GM06990 (cell line): ENCODE measurements around the gene ATG10.

ENCODE experiments used
- DNase-seq: peaks from one replicate; pipeline ENCODE4 v3.0.0-alpha.2; 2011; ENCODE audit not compliant: insufficient read length; ENCODE audit errors: extremely low read depth
- H3K27me3 ChIP-seq: replicated peaks from 2 replicates; pipeline ENCODE4 v1.6.0; 2011; ENCODE audit warnings: low read length; ENCODE audit not compliant: control insufficient read depth, insufficient read depth
- H3K36me3 ChIP-seq: 2 replicates; pipeline ENCODE4 v1.5.1; 2011; ENCODE audit warnings: low read length; ENCODE audit not compliant: control insufficient read depth, insufficient read depth
- H3K4me3 ChIP-seq: replicated peaks from 2 replicates; pipeline ENCODE4 v1.5.1; 2011; ENCODE audit warnings: low read depth, mild to moderate bottlenecking, control low read depth, low read length
- CTCF ChIP-seq: IDR thresholded peaks from 2 replicates; pipeline ENCODE4 v1.5.1; 2011; ENCODE audit warnings: low read length, control low read depth, mild to moderate bottlenecking, inconsistent platforms; ENCODE audit not compliant: insufficient read depth, poor library complexity, severe bottlenecking

ATG10 gene

GRCh38 chr5:81961651-81962440 lies 10.0 kb upstream of the ATG10 start:
- Histone ChIP-seq H3K4me3 (no peak overlapping the region), H3K36me3 (no peaks in the 10 kb centered on the region), H3K27me3 (no peaks in the 10 kb centered on the region)
- no peak for TF ChIP-seq CTCF
- no peak for DNase-seq

- Histone ChIP-seq H3K4me3 (no peak overlapping the region), H3K27me3 (no peaks in the 10 kb centered on the region), H3K36me3 (no peaks in the 10 kb centered on the region)
- DNase-seq: no peak
- no peak for TF ChIP-seq CTCF
Measured at GRCh38 chr5:81963544-81963943, 8.3 kb upstream of the ATG10 start.

- DNase-seq: no peak
- Histone ChIP-seq H3K27me3 (no peaks in the 10 kb centered on the region), H3K36me3 (no peaks in the 10 kb centered on the region), H3K4me3 (no peak overlapping the region)
- no peak for TF ChIP-seq CTCF
Measured at GRCh38 chr5:81965524-81965923, 6.3 kb upstream of the ATG10 start.

- H3K27me3 ChIP-seq: no peaks in the 10 kb centered on the region
- H3K36me3 ChIP-seq: no peaks in the 10 kb centered on the region
- DNase-seq: no peak
- TF ChIP-seq CTCF: no peak
- H3K4me3 ChIP-seq: no peak overlapping the region
Measured at GRCh38 chr5:81969226-81969625, 2.6 kb upstream of the ATG10 start.

- Histone ChIP-seq H3K36me3 (no peaks in the 10 kb centered on the region), H3K4me3 (no peak overlapping the region), H3K27me3 (no peaks in the 10 kb centered on the region)
- no peak for TF ChIP-seq CTCF
- DNase-seq: no peak
Measured at GRCh38 chr5:81969912-81970311, 1.9 kb upstream of the ATG10 start.
